CD14-positive monocyte (primary cell): ENCODE results near the gene RASSF5. TPM values are rescaled to one million over a fixed set of nuclear protein-coding genes. Genes with fewer than 3 reads are reported as not detected.
A peak's percentile ranks its signal among the peaks of the same experiment; 100 is the strongest.

Experiments
- DNase-seq, 3 donors: peaks; one replicate each; pipeline ENCODE4 v3.0.0-alpha.2; 2011 to 2022
- H2AFZ ChIP-seq: 2 replicates; pipeline ENCODE4 v1.6.0; 2012; ENCODE audit warnings: mild to moderate bottlenecking, low read depth, low read length, inconsistent platforms; ENCODE audit not compliant: insufficient read depth, poor library complexity, severe bottlenecking
- H3K27ac ChIP-seq, 2 donors: 1 replicate in 1 of 2; 2 replicates in 1 of 2; pipeline ENCODE4 v1.5.1; 2012 to 2013; ENCODE audit warnings: low read length in 2 of 2, control low read depth in 1 of 2, inconsistent platforms in 1 of 2, low read depth in 1 of 2, mild to moderate bottlenecking in 1 of 2
- H3K27me3 ChIP-seq, 2 donors: one replicate each; pipeline versions ENCODE4 v1.6.0 to v1.6.1; 2011 to 2013; ENCODE audit warnings: low read length in 2 of 2; ENCODE audit not compliant: control insufficient read depth in 2 of 2, insufficient read depth in 2 of 2
- H3K36me3 ChIP-seq, 2 donors: replicated peaks in 1 of 2; 1 replicate in 1 of 2; 2 replicates in 1 of 2; pipeline versions ENCODE4 v1.5.1 to v1.6.1; 2012 to 2013; ENCODE audit warnings: low read length in 2 of 2, control low read depth in 1 of 2, inconsistent platforms in 1 of 2, mild to moderate bottlenecking in 1 of 2; ENCODE audit not compliant: insufficient read depth in 2 of 2, control insufficient read depth in 1 of 2
- H3K4me1 ChIP-seq, 2 donors: 1 replicate in 1 of 2; 2 replicates in 1 of 2; pipeline versions ENCODE4 v1.5.1 to v1.6.1; 2012 to 2013; ENCODE audit warnings: low read length in 2 of 2, control low read depth in 1 of 2, inconsistent platforms in 1 of 2, mild to moderate bottlenecking in 1 of 2, moderate library complexity in 1 of 2; ENCODE audit not compliant: insufficient read depth in 2 of 2, control insufficient read depth in 1 of 2
- H3K4me2 ChIP-seq: replicated peaks from 2 replicates; pipeline ENCODE3; 2012; ENCODE audit warnings: low read length, moderate library complexity, mild to moderate bottlenecking; ENCODE audit not compliant: poor library complexity, severe bottlenecking; ENCODE audit errors: extremely low read depth
- H3K4me3 ChIP-seq, 3 experiments: fragments of 200-600 bp in 1 of 3; sonication (generic) in 1 of 3; replicated peaks in 1 of 3; 1 replicate in 2 of 3; 2 replicates in 1 of 3; pipeline ENCODE4 v1.5.1; 2011 to 2013; ENCODE audit warnings: low read length in 3 of 3, mild to moderate bottlenecking in 3 of 3, control low read depth in 2 of 3, low read depth in 2 of 3, inconsistent platforms in 1 of 3, moderate library complexity in 1 of 3
- H3K79me2 ChIP-seq: 2 replicates; pipeline ENCODE4 v1.6.0; 2012; ENCODE audit warnings: mild to moderate bottlenecking, control low read depth, inconsistent platforms, low read length, moderate library complexity; ENCODE audit not compliant: insufficient read depth
- H3K9ac ChIP-seq: 2 replicates; pipeline ENCODE4 v1.6.0; 2017; ENCODE audit warnings: low read length, mild to moderate bottlenecking; ENCODE audit not compliant: insufficient read depth, poor library complexity, severe bottlenecking
- H3K9me3 ChIP-seq, 2 donors: replicated peaks in 1 of 2; 1 replicate in 1 of 2; 2 replicates in 1 of 2; pipeline versions ENCODE4 v1.5.1 to v1.6.1; 2012 to 2013; ENCODE audit warnings: low read length in 2 of 2, control low read depth in 1 of 2; ENCODE audit not compliant: control insufficient read depth in 1 of 2, insufficient read depth in 1 of 2
- H4K20me1 ChIP-seq: 2 replicates; pipeline ENCODE4 v1.6.0; 2012; ENCODE audit warnings: mild to moderate bottlenecking, low read length, control low read depth, moderate library complexity; ENCODE audit not compliant: insufficient read depth
- H3K27ac Mint-ChIP-seq, 7 donors: one replicate each; pipeline ENCODE4 v1.8.0; 2020; ENCODE audit warnings: mild to moderate bottlenecking in 7 of 7, mixed read lengths in 7 of 7, moderate library complexity in 6 of 7, inconsistent platforms in 2 of 7
- H3K27me3 Mint-ChIP-seq, 3 donors: one replicate each; pipeline ENCODE4 v1.8.0; 2021 to 2022; ENCODE audit warnings: low read depth in 3 of 3, mild to moderate bottlenecking in 3 of 3, mixed read lengths in 3 of 3, moderate library complexity in 3 of 3, inconsistent platforms in 1 of 3
- H3K36me3 Mint-ChIP-seq, 2 donors: one replicate each; pipeline ENCODE4 v1.8.0; 2020; ENCODE audit warnings: mixed read lengths in 2 of 2, inconsistent platforms in 1 of 2, mild to moderate bottlenecking in 1 of 2
- H3K4me1 Mint-ChIP-seq: one replicate; pipeline ENCODE4 v1.8.0; 2020; ENCODE audit warnings: mild to moderate bottlenecking, mixed read lengths
- H3K4me3 Mint-ChIP-seq, 2 donors: one replicate each; pipeline ENCODE4 v1.8.0; 2020; ENCODE audit warnings: mild to moderate bottlenecking in 2 of 2, mixed read lengths in 2 of 2, moderate library complexity in 1 of 2
- H3K9me3 Mint-ChIP-seq, 7 donors: one replicate each; pipeline ENCODE4 v1.8.0; 2020 to 2022; ENCODE audit warnings: mixed read lengths in 7 of 7, mild to moderate bottlenecking in 6 of 7, moderate library complexity in 6 of 7, inconsistent platforms in 2 of 7
- WGBS: methylation state at CpG from one replicate; pipeline ENCODE4 v1.1.5; 2013; ENCODE audit warnings: missing lambda C conversion rate; ENCODE audit not compliant: insufficient coverage; 5-methylcytosine and 5-hydroxymethylcytosine counted together
- intact Hi-C, 2 donors: fragments of 100-400 bp; cut with micrococcal nuclease; formaldehyde crosslinking; loops; one replicate each; pipeline versions ENCODE4 v1.15.0 to v1.15.1; 2023
- polyA plus RNA-seq, 3 donors: library from polyadenylated mRNA; depleted of rRNA in 1 of 3; unstranded in 2 of 3; stranded (reverse) in 1 of 3; fragments of 300-500 nt in 2 of 3; fragments of >200 nt in 1 of 3; fragmentation: Illumina TruSeq in 2 of 3; gene quantifications; 1 replicate in 2 of 3; 2 replicates in 1 of 3; pipeline ENCODE4 v1.2.3, GENCODE V29; 2012 to 2021
- TF ChIP-seq, protein P1 (sequence below): fragments of 200-600 bp; IDR thresholded peaks from one replicate; pipeline ENCODE4 v1.8.0; 2022; ENCODE audit warnings: antibody characterized with exemption, mild to moderate bottlenecking

Gene RASSF5
- polyA plus RNA-seq, 3 donors, result 81.6 to 129 (median 127) TPM

DNA sequence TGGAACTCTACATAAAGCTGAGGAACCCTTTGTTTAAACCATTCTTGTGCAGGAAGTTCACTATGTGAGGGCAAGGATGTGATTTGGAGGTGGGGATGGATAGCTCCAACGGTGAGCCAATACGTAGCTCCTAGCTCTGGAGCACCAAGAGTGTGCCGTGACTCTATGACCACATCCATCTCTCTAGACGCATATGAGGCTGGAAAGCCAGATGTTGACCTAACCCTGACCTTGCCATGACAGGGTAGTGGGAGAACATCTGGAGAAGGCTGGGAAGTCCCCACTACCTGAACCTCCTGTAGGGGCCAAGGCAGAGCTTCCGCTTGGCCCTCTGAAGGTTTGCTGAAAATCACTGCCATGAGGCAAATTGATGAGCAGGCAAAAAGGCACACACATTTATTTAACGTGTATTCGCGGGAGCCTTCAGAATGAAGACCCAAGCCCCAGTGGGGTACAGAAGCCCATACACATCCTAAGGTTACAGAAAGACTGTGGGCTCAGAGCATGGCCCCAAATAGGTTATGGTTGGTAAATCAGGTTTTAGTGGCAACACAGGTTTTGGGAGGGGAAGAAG, 61.5 kb downstream of the RASSF5 start:
- Mint-ChIP-seq H3K9me3 (peaks cover 0 to 3% (median 0%) of the 10 kb centered on the region in 7 donors), H3K4me1 (peaks cover 96% of the 10 kb centered on the region), H3K4me3 (no peak overlapping the region), H3K27ac (peak overlapping the region in 4 of 7 donors; percentile 19 to 77 (median 62)), H3K36me3 (peaks cover 82 to 94% of the 10 kb centered on the region in 2 donors), H3K27me3 (peaks cover 0 to 2% (median 0%) of the 10 kb centered on the region in 3 donors)
- TF ChIP-seq, protein P1, sequence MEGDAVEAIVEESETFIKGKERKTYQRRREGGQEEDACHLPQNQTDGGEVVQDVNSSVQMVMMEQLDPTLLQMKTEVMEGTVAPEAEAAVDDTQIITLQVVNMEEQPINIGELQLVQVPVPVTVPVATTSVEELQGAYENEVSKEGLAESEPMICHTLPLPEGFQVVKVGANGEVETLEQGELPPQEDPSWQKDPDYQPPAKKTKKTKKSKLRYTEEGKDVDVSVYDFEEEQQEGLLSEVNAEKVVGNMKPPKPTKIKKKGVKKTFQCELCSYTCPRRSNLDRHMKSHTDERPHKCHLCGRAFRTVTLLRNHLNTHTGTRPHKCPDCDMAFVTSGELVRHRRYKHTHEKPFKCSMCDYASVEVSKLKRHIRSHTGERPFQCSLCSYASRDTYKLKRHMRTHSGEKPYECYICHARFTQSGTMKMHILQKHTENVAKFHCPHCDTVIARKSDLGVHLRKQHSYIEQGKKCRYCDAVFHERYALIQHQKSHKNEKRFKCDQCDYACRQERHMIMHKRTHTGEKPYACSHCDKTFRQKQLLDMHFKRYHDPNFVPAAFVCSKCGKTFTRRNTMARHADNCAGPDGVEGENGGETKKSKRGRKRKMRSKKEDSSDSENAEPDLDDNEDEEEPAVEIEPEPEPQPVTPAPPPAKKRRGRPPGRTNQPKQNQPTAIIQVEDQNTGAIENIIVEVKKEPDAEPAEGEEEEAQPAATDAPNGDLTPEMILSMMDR, result no peak
- peaks cover 85% of the 10 kb centered on the region for H4K20me1 ChIP-seq
- no peak overlapping the region for H3K4me3 ChIP-seq
- H2AFZ ChIP-seq, result no peak overlapping the region
- no peak overlapping the region for H3K9ac ChIP-seq
- 100% methylated on average over 1 of the region's 8 CpGs for WGBS
- intact Hi-C loops, result no loop called here
- no peak overlapping the region for H3K4me2 ChIP-seq
- DNase-seq, result no peak
- H3K4me1 ChIP-seq, result peaks cover 42 to 80% of the 10 kb centered on the region in 2 donors
- H3K27ac ChIP-seq, result peak overlapping the region in 1 of 2 donors; percentile 30
- H3K27me3 ChIP-seq, result no peaks in the 10 kb centered on the region
- peaks cover 100% of the 10 kb centered on the region for H3K79me2 ChIP-seq
- H3K9me3 ChIP-seq, result no peaks in the 10 kb centered on the region
- H3K36me3 ChIP-seq, result peaks cover 58 to 85% of the 10 kb centered on the region in 2 donors

DNA sequence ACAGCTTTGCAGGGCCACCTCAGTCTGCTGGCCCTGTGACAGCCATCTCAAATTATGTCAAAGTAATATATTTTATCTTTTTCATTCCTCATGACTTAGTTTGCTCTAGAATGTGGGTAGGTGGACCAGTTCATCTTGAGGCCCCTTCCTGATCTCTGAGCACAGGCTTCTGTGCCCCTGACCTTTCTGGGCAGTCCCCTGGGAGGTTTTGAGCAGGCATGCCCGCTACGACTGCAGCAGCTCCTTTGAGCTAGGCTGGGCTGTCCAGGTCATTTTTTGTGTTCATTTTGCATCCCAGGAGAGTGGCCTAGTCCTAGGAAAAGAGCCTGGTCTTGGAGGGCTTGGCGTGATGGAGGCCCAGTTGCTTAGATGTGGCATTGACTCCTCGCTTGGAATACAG, 62.2 kb downstream of the RASSF5 start:
- H3K27me3 ChIP-seq, result no peaks in the 10 kb centered on the region
- 90% methylated on average over 3 of the region's 4 CpGs for WGBS

More for the DNA sequence above, 62.2 kb downstream of the RASSF5 start:
- Histone ChIP-seq H4K20me1 (peaks cover 78% of the 10 kb centered on the region), H3K9me3 (no peaks in the 10 kb centered on the region), H3K4me1 (peaks cover 46 to 81% of the 10 kb centered on the region in 2 donors), H3K36me3 (peaks cover 51 to 78% of the 10 kb centered on the region in 2 donors), H3K9ac (no peak overlapping the region), H3K27ac (no peak overlapping the region), H2AFZ (no peak overlapping the region), H3K79me2 (peaks cover 100% of the 10 kb centered on the region), H3K4me3 (no peak overlapping the region), H3K4me2 (no peak overlapping the region)
- peaks cover 96% of the 10 kb centered on the region for H3K4me1 Mint-ChIP-seq
- TF ChIP-seq, protein P1, result no peak
- DNase-seq, result no peak
- peak overlapping the region in 3 of 7 donors; percentile 45 to 77 (median 65) for H3K27ac Mint-ChIP-seq
- H3K4me3 Mint-ChIP-seq, result no peak overlapping the region
- H3K36me3 Mint-ChIP-seq, result peaks cover 80 to 94% of the 10 kb centered on the region in 2 donors
- peaks cover 0 to 4% (median 0%) of the 10 kb centered on the region in 7 donors for H3K9me3 Mint-ChIP-seq
- H3K27me3 Mint-ChIP-seq, result peaks cover 0 to 2% (median 0%) of the 10 kb centered on the region in 3 donors
- intact Hi-C loops, result no loop called here
